Right renal cortex interstitium (tissue), 3 donors: ENCODE data around the gene ASCL4. TPM values are rescaled to one million over a fixed set of nuclear protein-coding genes. Genes with fewer than 3 reads are reported as not detected.

Experiments used
- polyA plus RNA-seq, 3 donors: library from polyadenylated mRNA; unstranded; fragments of 120-200 nt; gene quantifications; one replicate each; pipeline ENCODE4 v1.2.1, GENCODE V29; 2013; ENCODE audit not compliant: insufficient read length in 3 of 3

ASCL4 gene
- polyA plus RNA-seq, 3 donors = 0.08 TPM; not detected in 2

Other genes starting within 250 kb of the ASCL4 start
- 10 to 100 TPM; 57.2 to 63.1 (median 60.5) TPM for gene PWP1, start 88.9 kb upstream of the ASCL4 start, polyA plus RNA-seq
- gene PRDM4, start 13.6 kb upstream of the ASCL4 start, polyA plus RNA-seq = 10 to 100 TPM; 39.7 to 44.1 (median 41.1) TPM